ENCODE results near the gene TMEM255B. TPM values are rescaled to one million over a fixed set of nuclear protein-coding genes. Genes with fewer than 3 reads are reported as not detected.

TMEM255B gene
- total and polyA plus RNA-seq, 9 of the 15 experiments (the other 6 are each of a cell fraction or from before 2014, with no cell fraction given) = 0.01 to 0.75 (median 0.23) TPM

DNA sequence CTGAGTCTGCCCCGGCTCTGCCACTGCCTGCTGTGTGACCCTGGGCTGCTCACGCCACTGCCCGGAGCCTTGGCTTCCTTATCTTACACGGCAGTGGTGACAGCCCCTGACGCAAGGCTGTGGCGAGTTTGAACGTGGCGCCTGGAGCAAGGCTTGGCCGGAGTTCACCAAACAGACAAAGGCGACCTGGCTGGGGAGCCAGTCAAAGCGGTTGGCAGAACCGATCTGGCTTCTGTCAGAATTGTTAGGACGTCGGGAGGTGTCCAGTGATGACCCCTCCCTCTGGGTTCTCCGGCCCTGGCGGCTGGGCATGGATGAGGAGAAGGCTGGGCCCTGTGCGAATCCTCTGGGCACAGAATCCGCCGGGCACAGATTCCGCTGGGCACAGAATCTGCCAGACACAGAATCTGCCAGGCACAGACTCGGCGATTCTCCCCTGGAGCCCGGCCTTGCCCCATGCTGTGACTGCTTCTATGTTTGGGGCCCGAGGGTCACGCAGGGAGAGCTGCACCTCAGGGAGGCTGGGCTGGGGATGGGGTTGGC lies 11.7 kb upstream of the TMEM255B start (continued):
- TF ChIP-seq MEIS2 (IDR thresholded peaks at IDR 0.05; ENCODE audit: partially characterized antibody) = peak; percentile 14
- no peak for TF ChIP-seq ZNF143 (CRISPR knock-in tag; IDR thresholded peaks at IDR 0.05)
- TF ChIP-seq, protein P1, sequence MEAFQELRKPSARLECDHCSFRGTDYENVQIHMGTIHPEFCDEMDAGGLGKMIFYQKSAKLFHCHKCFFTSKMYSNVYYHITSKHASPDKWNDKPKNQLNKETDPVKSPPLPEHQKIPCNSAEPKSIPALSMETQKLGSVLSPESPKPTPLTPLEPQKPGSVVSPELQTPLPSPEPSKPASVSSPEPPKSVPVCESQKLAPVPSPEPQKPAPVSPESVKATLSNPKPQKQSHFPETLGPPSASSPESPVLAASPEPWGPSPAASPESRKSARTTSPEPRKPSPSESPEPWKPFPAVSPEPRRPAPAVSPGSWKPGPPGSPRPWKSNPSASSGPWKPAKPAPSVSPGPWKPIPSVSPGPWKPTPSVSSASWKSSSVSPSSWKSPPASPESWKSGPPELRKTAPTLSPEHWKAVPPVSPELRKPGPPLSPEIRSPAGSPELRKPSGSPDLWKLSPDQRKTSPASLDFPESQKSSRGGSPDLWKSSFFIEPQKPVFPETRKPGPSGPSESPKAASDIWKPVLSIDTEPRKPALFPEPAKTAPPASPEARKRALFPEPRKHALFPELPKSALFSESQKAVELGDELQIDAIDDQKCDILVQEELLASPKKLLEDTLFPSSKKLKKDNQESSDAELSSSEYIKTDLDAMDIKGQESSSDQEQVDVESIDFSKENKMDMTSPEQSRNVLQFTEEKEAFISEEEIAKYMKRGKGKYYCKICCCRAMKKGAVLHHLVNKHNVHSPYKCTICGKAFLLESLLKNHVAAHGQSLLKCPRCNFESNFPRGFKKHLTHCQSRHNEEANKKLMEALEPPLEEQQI (IDR thresholded peaks at IDR 0.05) = no peak

DNA sequence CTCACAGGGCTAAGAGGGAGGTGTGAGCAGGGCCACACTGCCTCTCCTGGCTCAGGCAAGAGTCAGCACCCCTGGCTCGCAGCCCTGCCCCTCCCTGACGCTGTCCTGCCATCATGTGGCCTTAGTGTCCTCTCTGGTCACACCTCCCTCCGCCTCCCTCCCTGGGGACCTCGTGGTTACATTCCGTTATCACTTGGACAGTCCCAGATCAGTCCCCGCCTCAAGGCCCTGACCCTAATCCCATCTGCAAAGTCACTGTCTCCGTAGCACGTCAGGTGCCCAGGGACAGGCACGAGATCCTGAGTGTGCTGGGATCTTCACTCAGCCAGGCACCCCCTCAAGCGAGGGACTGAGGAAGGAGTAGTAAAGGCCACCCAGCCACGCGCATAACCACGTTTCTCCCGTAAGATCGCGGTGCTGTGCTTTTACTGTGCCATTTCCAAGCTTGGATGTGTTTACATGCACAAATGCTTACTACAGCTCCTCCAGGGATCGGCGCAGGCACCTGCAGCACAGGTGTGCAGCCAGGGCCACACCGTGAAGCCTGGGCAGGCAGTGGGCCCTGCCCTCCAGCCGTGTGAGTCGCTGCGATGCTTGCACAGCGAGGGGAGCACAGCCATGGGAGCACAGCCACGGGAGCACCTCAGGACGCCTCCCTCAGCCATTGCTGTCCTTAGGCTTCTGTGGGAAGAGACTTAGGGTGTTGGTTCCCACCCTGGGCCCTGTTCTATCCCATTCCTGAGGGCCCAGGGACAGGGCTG lies 10.7 kb upstream of the TMEM255B start:
- Histone ChIP-seq H3K4me2 (ENCODE audit: insufficient read depth, low read length) (peak overlapping the region; percentile 33; the same call in 1 of the 2 replicates), H3K4me3 (no peak overlapping the region), H3K4me1 (replicated peaks in 1 of 2; ENCODE audit: control insufficient read depth in 2 of 2, insufficient read depth in 2 of 2, low read length in 2 of 2) (peaks cover 9 to 36% of the 10 kb centered on the region in 2 experiments), H3K79me2 (ENCODE audit: control insufficient read depth, insufficient read depth, low read length) (no peaks in the 10 kb centered on the region), H3K36me3 (ENCODE audit: control insufficient read depth, insufficient read depth, low read length) (no peaks in the 10 kb centered on the region), H2AFZ (ENCODE audit: low read depth, low read length) (no peak overlapping the region), H3K27ac (ENCODE audit: extremely low read depth, low read depth, low read length) (no peak overlapping the region), H4K20me1 (replicated peaks; ENCODE audit: control insufficient read depth, insufficient read depth, low read length) (peaks cover 7% of the 10 kb centered on the region; the same call in 1 of the 2 replicates), H3K27me3 (ENCODE audit: control insufficient read depth in 2 of 2, insufficient read depth in 2 of 2, low read length in 2 of 2) (peaks cover 10 to 75% of the 10 kb centered on the region in 2 experiments), H3K9ac (ENCODE audit: insufficient read depth in 1 of 2, low read depth in 2 of 2, low read length in 2 of 2) (no peak overlapping the region; a peak in 1 of 4 replicates), H3K9me1 (ENCODE audit: control insufficient read depth, insufficient read depth, low read length) (no peaks in the 10 kb centered on the region), H3K9me3 (replicated peaks; ENCODE audit: control insufficient read depth, insufficient read depth, low read depth, low read length) (no peaks in the 10 kb centered on the region; the same call in 1 of the 2 replicates)
- under 1% methylated on average over 23 of the region's 25 CpGs for WGBS (ENCODE audit: insufficient coverage, low coverage, missing lambda C conversion rate)
- ATAC-seq (peak; percentile 96), FAIRE-seq (no peak), DNase-seq (ENCODE audit: extremely low read depth in 1 of 4, low spot score in 3 of 4) (peak; percentile 41 to 58 (median 46))
- intact Hi-C loops (cut with micrococcal nuclease) = no loop called here
- CTCF ChIA-PET (ENCODE audit: low intra/inter-chr PET ratio) = interaction anchor here (0.6 kb wide), 1 partner anchor 308 kb away, joined by 3 read pairs; no protein-coding TSS in a partner anchor
- no TSS peak for BruUV-seq (replicated peaks)
- POLR2A ChIA-PET = interaction anchor here (0.6 kb wide), 1 partner anchor 589 kb away, joined by 3 read pairs; no protein-coding TSS in a partner anchor
- in situ Hi-C loops (cut with MboI) = no loop called here
- peak; percentile 76 for TF ChIP-seq MYC (IDR thresholded peaks at IDR 0.05; ENCODE audit: low read depth, low read length)
- no peak for TF ChIP-seq MYC (CRISPR knock-in tag; IDR thresholded peaks at IDR 0.05; ENCODE audit: borderline replicate concordance, low read depth)
- TF ChIP-seq ZNF324 (CRISPR knock-in tag; IDR thresholded peaks at IDR 0.05) = no peak
- TF ChIP-seq NR2C2 (CRISPR knock-in tag; IDR thresholded peaks at IDR 0.05) = no peak
- peak; percentile 45 for TF ChIP-seq NR2C2 (tag; IDR thresholded peaks at IDR 0.05)
- TF ChIP-seq SOX6 (IDR thresholded peaks at IDR 0.05) = peak; percentile 70
- no peak for TF ChIP-seq POLR2H (tag; IDR thresholded peaks at IDR 0.05; ENCODE audit: low read depth)
- TF ChIP-seq, protein P2, sequence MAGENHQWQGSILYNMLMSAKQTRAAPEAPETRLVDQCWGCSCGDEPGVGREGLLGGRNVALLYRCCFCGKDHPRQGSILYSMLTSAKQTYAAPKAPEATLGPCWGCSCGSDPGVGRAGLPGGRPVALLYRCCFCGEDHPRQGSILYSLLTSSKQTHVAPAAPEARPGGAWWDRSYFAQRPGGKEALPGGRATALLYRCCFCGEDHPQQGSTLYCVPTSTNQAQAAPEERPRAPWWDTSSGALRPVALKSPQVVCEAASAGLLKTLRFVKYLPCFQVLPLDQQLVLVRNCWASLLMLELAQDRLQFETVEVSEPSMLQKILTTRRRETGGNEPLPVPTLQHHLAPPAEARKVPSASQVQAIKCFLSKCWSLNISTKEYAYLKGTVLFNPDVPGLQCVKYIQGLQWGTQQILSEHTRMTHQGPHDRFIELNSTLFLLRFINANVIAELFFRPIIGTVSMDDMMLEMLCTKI (IDR thresholded peaks at IDR 0.05; ENCODE audit: partially characterized antibody) = no peak
- TF ChIP-seq L3MBTL2 (IDR thresholded peaks at IDR 0.05) = peak; percentile 98
- peak; percentile 4; the same call in 1 of the 2 replicates for TF ChIP-seq TAL1 (IDR thresholded peaks at IDR 0.05)
- peak; percentile 46; the same call in 1 of the 2 replicates for TF ChIP-seq ARID1B (IDR thresholded peaks at IDR 0.05)
- TF ChIP-seq NFXL1 (CRISPR knock-in tag; IDR thresholded peaks at IDR 0.05) = no peak
- TF ChIP-seq, protein P3, sequence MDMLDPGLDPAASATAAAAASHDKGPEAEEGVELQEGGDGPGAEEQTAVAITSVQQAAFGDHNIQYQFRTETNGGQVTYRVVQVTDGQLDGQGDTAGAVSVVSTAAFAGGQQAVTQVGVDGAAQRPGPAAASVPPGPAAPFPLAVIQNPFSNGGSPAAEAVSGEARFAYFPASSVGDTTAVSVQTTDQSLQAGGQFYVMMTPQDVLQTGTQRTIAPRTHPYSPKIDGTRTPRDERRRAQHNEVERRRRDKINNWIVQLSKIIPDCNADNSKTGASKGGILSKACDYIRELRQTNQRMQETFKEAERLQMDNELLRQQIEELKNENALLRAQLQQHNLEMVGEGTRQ (CRISPR knock-in tag; IDR thresholded peaks at IDR 0.05) = peak; percentile 56
- no peak for TF ChIP-seq RNF2 (IDR thresholded peaks at IDR 0.05)
